Loucy (cell line): ENCODE measurements around the gene SLX4IP.

Experiments
- H2AFZ ChIP-seq: fragments of 200-600 bp; sonication (generic); 2 replicates; pipeline ENCODE4 v1.6.0; 2016; ENCODE audit warnings: antibody characterized with exemption, mild to moderate bottlenecking, low read length, moderate library complexity
- H3F3A ChIP-seq: fragments of 200-600 bp; 2 replicates; pipeline ENCODE4 v1.6.0; 2016; ENCODE audit warnings: antibody characterized with exemption, low read depth, mild to moderate bottlenecking
- H3K27me3 ChIP-seq: fragments of 200-600 bp; sonication (generic); 2 replicates; pipeline ENCODE4 v1.6.1; 2014; ENCODE audit warnings: low read length, mild to moderate bottlenecking; ENCODE audit not compliant: insufficient read depth, poor library complexity, severe bottlenecking
- H3K36me3 ChIP-seq: fragments of 200-600 bp; sonication (generic); 2 replicates; pipeline ENCODE4 v1.6.1; 2016; ENCODE audit warnings: low read length; ENCODE audit not compliant: insufficient read depth
- H3K4me1 ChIP-seq: fragments of 200-600 bp; sonication (generic); 2 replicates; pipeline ENCODE4 v1.5.1; 2014; ENCODE audit warnings: low read length, mild to moderate bottlenecking; ENCODE audit not compliant: insufficient read depth, poor library complexity, severe bottlenecking
- H3K4me2 ChIP-seq: fragments of 200-600 bp; sonication (generic); 2 replicates; pipeline ENCODE4 v1.6.0; 2014; ENCODE audit warnings: antibody characterized with exemption, low read length, low read depth, mild to moderate bottlenecking; ENCODE audit not compliant: poor library complexity, severe bottlenecking
- H3K4me3 ChIP-seq: fragments of 200-600 bp; sonication (generic); 2 replicates; pipeline ENCODE4 v1.5.1; 2014; ENCODE audit warnings: low read length, mild to moderate bottlenecking, mixed read lengths; ENCODE audit not compliant: poor library complexity, severe bottlenecking
- H3K79me2 ChIP-seq: fragments of 200-600 bp; sonication (generic); 2 replicates; pipeline ENCODE4 v1.6.1; 2014; ENCODE audit warnings: low read length; ENCODE audit not compliant: insufficient read depth
- H3K9ac ChIP-seq: fragments of 200-600 bp; sonication (generic); 2 replicates; pipeline ENCODE4 v1.6.0; 2014; ENCODE audit warnings: mild to moderate bottlenecking, low read depth, low read length, moderate library complexity; ENCODE audit not compliant: poor library complexity, severe bottlenecking
- H3K9me2 ChIP-seq: fragments of 200-600 bp; sonication (generic); replicated peaks from 2 replicates; pipeline ENCODE4 v1.6.1; 2016; ENCODE audit warnings: low read depth, low read length, mixed read lengths
- H3K9me3 ChIP-seq: fragments of 200-600 bp; sonication (generic); 2 replicates; pipeline ENCODE4 v1.6.1; 2014; ENCODE audit warnings: mild to moderate bottlenecking, antibody characterized with exemption, low read length, low read depth; ENCODE audit not compliant: insufficient read depth
- H4K20me1 ChIP-seq: fragments of 200-600 bp; sonication (generic); 2 replicates; pipeline ENCODE4 v1.6.0; 2014; ENCODE audit warnings: antibody characterized with exemption, low read length, mild to moderate bottlenecking; ENCODE audit not compliant: insufficient read depth, poor library complexity, severe bottlenecking
- CTCF ChIP-seq: fragments of 200-600 bp; sonication (generic); conservative IDR thresholded peaks from 2 replicates; pipeline ENCODE4 v1.5.1; 2014; ENCODE audit warnings: mild to moderate bottlenecking, antibody characterized with exemption, low read length
- EZH2phosphoT487 ChIP-seq: fragments of 200-600 bp; IDR thresholded peaks from 2 replicates; pipeline ENCODE4 v1.6.1; 2018; ENCODE audit warnings: antibody characterized with exemption, mild to moderate bottlenecking, moderate library complexity, borderline replicate concordance

SLX4IP gene

GRCh38 chr20:10496465-10496864 is 61.4 kb downstream of the SLX4IP start:
- H3K4me2 ChIP-seq, result no peak overlapping the region
- TF ChIP-seq EZH2phosphoT487 (no peak), CTCF (no peak)
- no peaks in the 10 kb centered on the region for H3K27me3 ChIP-seq
- H2AFZ ChIP-seq, result no peak overlapping the region
- H3K79me2 ChIP-seq, result peaks cover 16% of the 10 kb centered on the region
- H3K9me3 ChIP-seq, result no peaks in the 10 kb centered on the region
- 0 out of 2 replicates have a peak, but pooled peaks cover 3% of the 10 kb centered on the region for H3F3A ChIP-seq
- no peak overlapping the region for H3K9ac ChIP-seq
- no peak overlapping the region for H3K4me3 ChIP-seq
- no peaks in the 10 kb centered on the region for H3K36me3 ChIP-seq
- no peaks in the 10 kb centered on the region for H4K20me1 ChIP-seq
- H3K4me1 ChIP-seq, result peaks cover 52% of the 10 kb centered on the region
- H3K9me2 ChIP-seq, result no peaks in the 10 kb centered on the region

GRCh38 chr20:10497283-10497682 is 62.2 kb downstream of the SLX4IP start:
- Histone ChIP-seq H3K4me2 (no peak overlapping the region), H4K20me1 (no peaks in the 10 kb centered on the region), H2AFZ (no peak overlapping the region), H3K4me1 (peaks cover 54% of the 10 kb centered on the region), H3K36me3 (no peaks in the 10 kb centered on the region), H3K9me3 (no peaks in the 10 kb centered on the region), H3K27me3 (no peaks in the 10 kb centered on the region), H3K9me2 (no peaks in the 10 kb centered on the region), H3K79me2 (peaks cover 16% of the 10 kb centered on the region), H3K9ac (no peak overlapping the region), H3K4me3 (no peak overlapping the region), H3F3A (0 out of 2 replicates have a peak, but pooled peaks cover 3% of the 10 kb centered on the region)
- no peak for TF ChIP-seq CTCF
- TF ChIP-seq EZH2phosphoT487, result no peak

GRCh38 chr20:10497791-10498190 is 62.7 kb downstream of the SLX4IP start:
- 0 out of 2 replicates have a peak, but pooled peaks cover 3% of the 10 kb centered on the region for H3F3A ChIP-seq

More at GRCh38 chr20:10497791-10498190, 62.7 kb downstream of the SLX4IP start:
- H3K9me3 ChIP-seq, result no peaks in the 10 kb centered on the region
- no peaks in the 10 kb centered on the region for H3K36me3 ChIP-seq
- no peaks in the 10 kb centered on the region for H3K9me2 ChIP-seq
- TF ChIP-seq CTCF (no peak), EZH2phosphoT487 (no peak)
- no peaks in the 10 kb centered on the region for H3K27me3 ChIP-seq
- no peak overlapping the region for H3K4me2 ChIP-seq
- peaks cover 58% of the 10 kb centered on the region for H3K4me1 ChIP-seq
- no peak overlapping the region for H3K9ac ChIP-seq
- no peak overlapping the region; the same call in 1 of the 2 replicates for H2AFZ ChIP-seq
- no peak overlapping the region for H3K4me3 ChIP-seq
- H4K20me1 ChIP-seq, result no peaks in the 10 kb centered on the region
- peaks cover 18% of the 10 kb centered on the region for H3K79me2 ChIP-seq
